OCI-LY7 (cell line): ENCODE measurements around the gene TNKS1BP1.

Experiments
- CTCF ChIP-seq: fragments of 200-600 bp; sonication (generic); conservative IDR thresholded peaks from 2 replicates; pipeline ENCODE4 v1.5.1; 2014; ENCODE audit warnings: mild to moderate bottlenecking, antibody characterized with exemption, low read length, moderate library complexity, mixed read lengths
- EZH2phosphoT487 ChIP-seq: fragments of 200-600 bp; sonication (generic); IDR thresholded peaks from 2 replicates; pipeline ENCODE4 v1.6.1; 2018; ENCODE audit warnings: low read depth, borderline replicate concordance, mild to moderate bottlenecking, mixed run types, antibody characterized with exemption, low read length, moderate library complexity, mixed read lengths

- TF ChIP-seq CTCF (no peak), EZH2phosphoT487 (no peak)
Observed at GRCh38 chr11:57273448-57274058, 51.2 kb downstream of the TNKS1BP1 start.
